SKM-1 (cell line): ENCODE results near the gene TREH.
A peak's percentile ranks its signal among the peaks of the same experiment; 100 is the strongest.
"Not testable (repeated sequence)": the region's sequence is repeated elsewhere in the genome, so short reads cannot be mapped to it uniquely, and the experiment has no call there.

Experiments used
- DNase-seq: peaks from one replicate; lab custom pipeline; 2025; ENCODE audit not compliant: unreplicated experiment; lab: John Stamatoyannopoulos, UW

The TREH gene

GRCh38 chr11:118679483-118679882, at the start of gene TREH:
Gene TREH (minus strand): TSS chr11:118679650. CDS start chr11:118679627, 23 bp downstream.
- no peak for DNase-seq

- DNase-seq, result not testable (repeated sequence)
Measured at GRCh38 chr11:118728112-118728511, 48.7 kb upstream of the TREH start.

- not testable (repeated sequence) for DNase-seq
Measured at GRCh38 chr11:118727721-118728066, 48.2 kb upstream of the TREH start.

- not testable (repeated sequence) for DNase-seq
Measured at GRCh38 chr11:118727001-118727720, 47.7 kb upstream of the TREH start.

- not testable (repeated sequence) for DNase-seq
Measured at GRCh38 chr11:118721478-118722015, 42.1 kb upstream of the TREH start.

GRCh38 chr11:118720740-118721139, 41.3 kb upstream of the TREH start:
- not testable (repeated sequence) for DNase-seq

GRCh38 chr11:118720078-118720477, 40.6 kb upstream of the TREH start:
- not testable (repeated sequence) for DNase-seq

GRCh38 chr11:118718562-118718961, 39.1 kb upstream of the TREH start:
- DNase-seq, result not testable (repeated sequence)

GRCh38 chr11:118717733-118718132, 38.3 kb upstream of the TREH start:
- DNase-seq, result not testable (repeated sequence)

- not testable (repeated sequence) for DNase-seq
Measured at GRCh38 chr11:118717221-118717620, 37.8 kb upstream of the TREH start.

- DNase-seq, result no peak
Measured at GRCh38 chr11:118715837-118716260, 36.4 kb upstream of the TREH start.

GRCh38 chr11:118715245-118715831, 35.9 kb upstream of the TREH start:
- DNase-seq, result no peak

GRCh38 chr11:118714816-118715215, 35.4 kb upstream of the TREH start:
- DNase-seq, result no peak

- DNase-seq, result not testable (repeated sequence)
Measured at GRCh38 chr11:118714416-118714815, 35.0 kb upstream of the TREH start.

GRCh38 chr11:118708296-118708695, 28.8 kb upstream of the TREH start:
- no peak for DNase-seq

- no peak for DNase-seq
Measured at GRCh38 chr11:118706546-118706825, 27.0 kb upstream of the TREH start.

- no peak for DNase-seq
Measured at GRCh38 chr11:118705791-118706545, 26.5 kb upstream of the TREH start.

GRCh38 chr11:118705111-118705741, 25.8 kb upstream of the TREH start:
- DNase-seq, result no peak

GRCh38 chr11:118703563-118704106, 24.2 kb upstream of the TREH start:
- peak; percentile 45 for DNase-seq

- DNase-seq, result no peak
Measured at GRCh38 chr11:118699506-118700220, 20.2 kb upstream of the TREH start.
